Peyer's patch (tissue), 4 donors: ENCODE measurements around the gene EXOC4. TPM values are rescaled to one million over a fixed set of nuclear protein-coding genes. Genes with fewer than 3 reads are reported as not detected.
"Not testable (repeated sequence)": the region's sequence is repeated elsewhere in the genome, so short reads cannot be mapped to it uniquely, and the experiment has no call there.

Experiments
- DNase-seq, 3 donors: peaks; one replicate each; pipeline ENCODE4 v3.0.0-alpha.2; 2017 to 2019
- H3K27ac ChIP-seq, 4 donors: fragments of 200-600 bp; sonication (generic); one replicate each; pipeline ENCODE4 v1.5.1; 2016 to 2019
- H3K27me3 ChIP-seq, 2 donors: fragments of 200-600 bp; sonication (generic); one replicate each; pipeline ENCODE4 v1.5.1; 2019
- H3K36me3 ChIP-seq, 3 donors: fragments of 200-600 bp; sonication (generic); one replicate each; pipeline ENCODE4 v1.5.1; 2016 to 2019
- H3K4me1 ChIP-seq, 4 donors: fragments of 200-600 bp; sonication (generic); one replicate each; pipeline ENCODE4 v1.5.1; 2016 to 2019
- H3K4me3 ChIP-seq, 4 donors: fragments of 200-600 bp; sonication (generic); 1 replicate in 3 of 4; 2 replicates in 1 of 4; pipeline ENCODE4 v1.5.1; 2016 to 2019; ENCODE audit warnings: mild to moderate bottlenecking in 1 of 4
- H3K9me3 ChIP-seq, 4 donors: fragments of 200-600 bp; sonication (generic); one replicate each; pipeline ENCODE4 v1.5.1; 2016 to 2019; ENCODE audit warnings: mild to moderate bottlenecking in 1 of 4
- POLR2A ChIP-seq, 2 donors: fragments of 450-650 bp; IDR thresholded peaks; one replicate each; pipeline ENCODE4 v1.5.1; 2017; ENCODE audit warnings: antibody characterized with exemption in 2 of 2, mild to moderate bottlenecking in 2 of 2, moderate library complexity in 2 of 2
- total RNA-seq, 4 donors: library from RNA; depleted of rRNA; stranded (reverse); fragments of >200 nt; gene quantifications; one replicate each; pipeline ENCODE4 v1.1.0, GENCODE V29; 2016
- TF ChIP-seq, protein P1 (sequence below), 6 experiments: fragments of 450-650 bp in 4 of 6; fragments of 200-600 bp in 2 of 6; sonication (generic) in 1 of 6; IDR thresholded peaks; one replicate each; pipeline ENCODE4 v1.5.1; 2017 to 2019; ENCODE audit warnings: antibody characterized with exemption in 6 of 6, mild to moderate bottlenecking in 3 of 6, moderate library complexity in 1 of 6

EXOC4 gene
- total RNA-seq, 4 donors from 2014 or later: 128 to 502 (median 141) TPM

DNA sequence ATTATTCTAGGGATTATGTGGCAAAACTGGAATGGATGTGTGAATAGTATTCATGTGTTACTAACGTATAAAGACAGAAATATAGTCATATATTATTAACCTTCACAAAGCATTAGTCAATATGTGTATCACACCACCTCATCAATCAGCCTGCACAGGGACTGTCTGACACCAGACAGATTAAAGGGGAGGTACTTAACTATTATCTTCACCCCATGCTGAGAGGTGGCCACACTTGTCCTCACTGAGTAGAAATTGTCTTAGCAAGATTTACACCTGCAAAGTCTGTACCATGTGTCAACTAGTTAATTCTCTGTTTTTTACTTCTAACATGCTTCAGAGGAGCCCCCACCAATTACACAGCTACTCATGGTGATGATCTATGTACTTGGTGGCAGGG is 727.9 kb downstream of the EXOC4 start:
- no peaks in the 10 kb centered on the region for H3K4me1 ChIP-seq
- TF ChIP-seq, protein P1, sequence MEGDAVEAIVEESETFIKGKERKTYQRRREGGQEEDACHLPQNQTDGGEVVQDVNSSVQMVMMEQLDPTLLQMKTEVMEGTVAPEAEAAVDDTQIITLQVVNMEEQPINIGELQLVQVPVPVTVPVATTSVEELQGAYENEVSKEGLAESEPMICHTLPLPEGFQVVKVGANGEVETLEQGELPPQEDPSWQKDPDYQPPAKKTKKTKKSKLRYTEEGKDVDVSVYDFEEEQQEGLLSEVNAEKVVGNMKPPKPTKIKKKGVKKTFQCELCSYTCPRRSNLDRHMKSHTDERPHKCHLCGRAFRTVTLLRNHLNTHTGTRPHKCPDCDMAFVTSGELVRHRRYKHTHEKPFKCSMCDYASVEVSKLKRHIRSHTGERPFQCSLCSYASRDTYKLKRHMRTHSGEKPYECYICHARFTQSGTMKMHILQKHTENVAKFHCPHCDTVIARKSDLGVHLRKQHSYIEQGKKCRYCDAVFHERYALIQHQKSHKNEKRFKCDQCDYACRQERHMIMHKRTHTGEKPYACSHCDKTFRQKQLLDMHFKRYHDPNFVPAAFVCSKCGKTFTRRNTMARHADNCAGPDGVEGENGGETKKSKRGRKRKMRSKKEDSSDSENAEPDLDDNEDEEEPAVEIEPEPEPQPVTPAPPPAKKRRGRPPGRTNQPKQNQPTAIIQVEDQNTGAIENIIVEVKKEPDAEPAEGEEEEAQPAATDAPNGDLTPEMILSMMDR (IDR thresholded peaks at IDR 0.05): no peak
- TF ChIP-seq POLR2A (IDR thresholded peaks at IDR 0.05): no peak
- no peaks in the 10 kb centered on the region for H3K9me3 ChIP-seq
- no peaks in the 10 kb centered on the region for H3K27me3 ChIP-seq
- H3K27ac ChIP-seq: no peak overlapping the region
- DNase-seq: no peak
- H3K36me3 ChIP-seq: no peaks in the 10 kb centered on the region
- no peak overlapping the region for H3K4me3 ChIP-seq

DNA sequence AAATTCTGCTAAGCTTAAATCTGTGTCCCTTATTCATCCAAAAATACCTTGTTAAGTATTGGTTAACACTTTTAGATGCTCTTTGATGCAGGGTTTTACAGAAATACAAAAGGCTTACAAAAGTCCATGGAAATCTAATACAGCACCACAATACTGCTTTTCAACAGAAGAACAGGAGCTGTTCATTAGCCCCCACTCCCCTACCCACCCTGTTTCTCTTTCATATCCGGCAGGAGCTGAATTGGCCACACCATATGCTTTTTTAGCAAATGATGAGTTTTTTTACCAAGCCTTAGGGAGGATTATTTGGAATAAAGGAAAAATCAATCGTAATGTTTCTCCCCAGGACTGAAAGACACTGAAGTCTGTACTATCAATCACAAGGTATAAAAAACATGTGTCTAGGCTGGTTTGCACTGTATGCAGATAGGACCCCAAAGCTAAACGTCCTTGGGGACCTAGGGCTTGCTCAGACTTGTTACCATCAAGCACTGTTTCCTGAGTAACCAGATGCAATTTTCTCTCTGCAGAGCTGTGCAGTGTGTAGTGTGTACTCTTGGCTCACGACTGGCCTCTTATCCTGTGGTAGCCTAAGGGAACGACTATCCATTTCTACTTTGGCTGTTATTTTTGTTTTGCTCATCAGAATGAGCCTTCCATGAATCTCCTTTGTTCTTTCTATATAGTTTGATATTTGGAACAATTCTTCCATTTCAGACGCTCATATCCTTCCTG is 731.0 kb downstream of the EXOC4 start:
- Histone ChIP-seq H3K36me3 (no peaks in the 10 kb centered on the region), H3K27me3 (no peaks in the 10 kb centered on the region), H3K4me3 (no peak overlapping the region), H3K4me1 (no peaks in the 10 kb centered on the region), H3K27ac (no peak overlapping the region), H3K9me3 (no peaks in the 10 kb centered on the region)
- TF ChIP-seq, protein P1 (IDR thresholded peaks at IDR 0.05): no peak
- no peak for TF ChIP-seq POLR2A (IDR thresholded peaks at IDR 0.05)
- no peak for DNase-seq

DNA sequence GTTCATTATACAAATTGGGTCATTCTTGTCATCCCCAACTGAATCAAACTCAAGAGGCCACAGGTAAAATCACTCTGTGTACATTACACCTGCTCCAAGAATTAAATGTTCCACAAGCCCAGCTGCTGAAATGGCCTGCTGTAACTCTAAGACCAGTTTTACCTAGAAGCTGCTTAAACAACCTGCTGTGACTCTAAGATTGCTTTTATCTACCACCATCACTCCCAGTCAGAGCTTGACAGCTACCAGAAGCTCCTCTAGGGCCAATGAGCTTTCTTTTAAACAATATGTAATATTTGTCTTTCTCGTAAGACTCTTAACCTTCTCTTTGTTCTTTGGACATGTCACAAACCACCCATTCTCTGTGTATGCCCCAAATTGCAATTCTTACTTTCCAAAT is 732.4 kb downstream of the EXOC4 start:
- Histone ChIP-seq H3K36me3 (no peaks in the 10 kb centered on the region), H3K4me1 (no peaks in the 10 kb centered on the region), H3K27me3 (no peaks in the 10 kb centered on the region), H3K4me3 (no peak overlapping the region), H3K27ac (no peak overlapping the region), H3K9me3 (no peaks in the 10 kb centered on the region)
- no peak for DNase-seq
- no peak for TF ChIP-seq POLR2A (IDR thresholded peaks at IDR 0.05)
- TF ChIP-seq, protein P1 (IDR thresholded peaks at IDR 0.05): no peak

DNA sequence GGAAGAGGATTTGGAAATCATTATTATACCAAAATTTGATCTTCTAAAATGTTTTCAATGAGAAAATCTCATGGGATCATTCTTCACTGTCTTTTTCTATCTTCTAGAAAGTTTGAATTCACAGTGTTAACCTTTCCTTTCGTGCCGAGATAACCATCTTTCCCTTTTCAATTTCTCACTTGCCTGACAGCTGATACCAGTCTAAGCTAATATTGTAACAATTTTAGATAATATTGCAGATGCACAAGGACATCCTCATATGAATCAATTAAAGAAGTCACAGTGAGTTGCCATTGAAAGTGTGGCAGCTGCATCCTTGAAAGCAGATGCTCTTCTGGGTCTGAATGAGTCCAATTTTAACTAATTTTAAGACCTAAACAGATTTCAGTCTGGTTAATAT is 734.7 kb downstream of the EXOC4 start:
- DNase-seq: no peak
- no peaks in the 10 kb centered on the region for H3K4me1 ChIP-seq
- no peaks in the 10 kb centered on the region for H3K9me3 ChIP-seq
- no peaks in the 10 kb centered on the region for H3K36me3 ChIP-seq
- H3K4me3 ChIP-seq: no peak overlapping the region
- H3K27ac ChIP-seq: no peak overlapping the region
- H3K27me3 ChIP-seq: no peaks in the 10 kb centered on the region
- no peak for TF ChIP-seq POLR2A (IDR thresholded peaks at IDR 0.05)
- TF ChIP-seq, protein P1 (IDR thresholded peaks at IDR 0.05): no peak

DNA sequence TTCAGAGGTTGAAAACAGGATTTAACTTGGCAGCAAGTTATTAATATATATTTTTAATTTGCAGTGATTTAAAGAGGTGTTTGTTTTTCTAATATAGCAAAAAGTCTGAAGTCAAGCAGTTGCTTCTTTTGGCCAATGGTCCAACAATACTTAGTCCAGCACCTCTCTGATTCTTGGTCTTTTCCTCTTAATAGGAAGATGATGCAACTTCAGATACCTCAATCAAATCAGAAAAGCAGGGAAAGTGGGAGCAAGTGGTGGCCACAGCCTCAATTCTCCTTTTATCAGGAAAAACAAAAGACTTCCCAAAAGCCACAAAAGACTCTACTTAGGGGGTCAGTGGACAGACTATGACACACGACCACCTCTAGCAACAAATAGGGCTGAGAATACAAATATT is 740.7 kb downstream of the EXOC4 start:
- DNase-seq: no peak
- Histone ChIP-seq H3K4me3 (no peak overlapping the region), H3K27me3 (no peaks in the 10 kb centered on the region), H3K9me3 (no peaks in the 10 kb centered on the region), H3K4me1 (no peaks in the 10 kb centered on the region), H3K36me3 (no peaks in the 10 kb centered on the region), H3K27ac (no peak overlapping the region)
- TF ChIP-seq POLR2A (IDR thresholded peaks at IDR 0.05): no peak
- TF ChIP-seq, protein P1 (IDR thresholded peaks at IDR 0.05): no peak

DNA sequence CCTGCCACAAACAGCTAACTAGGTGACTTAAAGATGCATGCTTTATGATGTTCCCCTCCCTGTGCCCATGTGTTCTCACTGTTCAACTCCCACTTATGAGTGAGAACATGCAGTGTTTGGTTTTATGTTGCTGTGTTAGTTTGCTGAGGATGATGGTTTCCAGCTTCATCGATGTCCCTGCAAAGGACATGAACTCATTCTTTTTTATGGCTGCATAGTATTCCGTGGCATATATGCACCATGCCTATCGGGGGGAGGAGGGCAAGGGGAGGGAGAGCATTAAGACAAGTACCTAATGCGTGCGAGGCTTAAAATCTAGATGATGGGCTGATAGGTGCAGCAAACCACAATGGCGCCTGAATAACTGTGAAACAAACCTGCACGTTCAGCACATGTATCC is 741.2 kb downstream of the EXOC4 start:
- not testable (repeated sequence) for H3K9me3 ChIP-seq, H3K4me1 ChIP-seq, H3K27ac ChIP-seq, H3K27me3 ChIP-seq, DNase-seq, H3K36me3 ChIP-seq, H3K4me3 ChIP-seq
